NT2/D1 (cell line): ENCODE data around the gene ZCCHC14.

Experiments used
- YY1 ChIP-seq: IDR thresholded peaks from 2 replicates; pipeline ENCODE4 v1.6.1; 2011; ENCODE audit not compliant: insufficient read length, insufficient read depth
- ZNF274 ChIP-seq: IDR thresholded peaks from 2 replicates; pipeline ENCODE4 v1.6.1; 2011; ENCODE audit warnings: mild to moderate bottlenecking, low read depth, low read length

- TF ChIP-seq ZNF274, result no peak
- no peak for TF ChIP-seq YY1
Observed at GRCh38 chr16:87525352-87525751, 32.5 kb upstream of the ZCCHC14 start.
